Neural crest cell (in vitro differentiated cells): Measurements from ENCODE around the gene FAAH2. TPM values are rescaled to one million over a fixed set of nuclear protein-coding genes. Genes with fewer than 3 reads are reported as not detected.

Source experiments
- DNase-seq: peaks from one replicate; pipeline ENCODE4 v3.0.0; 2021; ENCODE audit warnings: low read depth, mixed read lengths, low spot score
- H3K27ac Mint-ChIP-seq: one replicate; pipeline ENCODE4 v1.8.0; 2021; ENCODE audit warnings: mild to moderate bottlenecking, mixed read lengths; ENCODE audit not compliant: unreplicated experiment
- H3K27me3 Mint-ChIP-seq: 2 replicates; pipeline ENCODE4 v1.8.0; 2021; ENCODE audit warnings: low read depth, mild to moderate bottlenecking, mixed read lengths
- H3K36me3 Mint-ChIP-seq: 2 replicates; pipeline ENCODE4 v1.8.0; 2021; ENCODE audit warnings: low read depth, mild to moderate bottlenecking, mixed read lengths
- H3K4me1 Mint-ChIP-seq: 2 replicates; pipeline ENCODE4 v1.8.0; 2021; ENCODE audit warnings: mixed read lengths
- H3K4me3 Mint-ChIP-seq: one replicate; pipeline ENCODE4 v1.8.0; 2021; ENCODE audit warnings: mild to moderate bottlenecking, mixed read lengths
- H3K9me3 Mint-ChIP-seq: 2 replicates; pipeline ENCODE4 v1.8.0; 2021; ENCODE audit warnings: mixed read lengths
- total RNA-seq: library from RNA; stranded (reverse); gene quantifications from 2 replicates; pipeline ENCODE4 v1.2.1, GENCODE V29; 2021
- TF ChIP-seq, protein P1 (sequence below): fragments of 200-600 bp; sonication (generic); conservative IDR thresholded peaks from 2 replicates; pipeline ENCODE4 v1.5.0; 2021; ENCODE audit warnings: antibody characterized with exemption, mild to moderate bottlenecking

Gene FAAH2
- total RNA-seq, 1 donor from 2014 or later: 0.63 TPM

DNA sequence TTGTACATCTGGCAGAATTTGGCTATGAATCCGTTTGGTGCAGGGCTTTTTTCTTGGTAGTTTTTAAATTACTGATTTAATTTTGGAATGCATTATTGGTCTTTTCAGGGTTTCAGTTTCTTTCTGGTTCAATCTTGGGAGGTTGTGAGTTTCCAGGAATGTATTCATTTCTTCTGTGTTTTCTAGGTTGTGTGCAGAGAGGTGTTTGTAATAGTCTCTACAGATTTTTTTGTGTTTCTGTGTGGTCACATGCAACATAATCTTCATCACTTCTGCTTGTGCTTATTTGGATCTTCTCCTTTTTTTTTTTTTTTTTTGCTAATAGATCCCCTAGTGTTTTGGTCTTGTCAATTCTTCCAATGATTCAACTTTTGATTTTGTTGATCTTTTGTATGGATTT is 77.6 kb downstream of the FAAH2 start:
- no peaks in the 10 kb centered on the region for H3K36me3 Mint-ChIP-seq
- H3K4me1 Mint-ChIP-seq: no peaks in the 10 kb centered on the region
- H3K27me3 Mint-ChIP-seq: no peaks in the 10 kb centered on the region
- no peaks in the 10 kb centered on the region for H3K9me3 Mint-ChIP-seq
- H3K4me3 Mint-ChIP-seq: no peak overlapping the region
- DNase-seq: no peak
- H3K27ac Mint-ChIP-seq: no peak overlapping the region
- TF ChIP-seq, protein P1, sequence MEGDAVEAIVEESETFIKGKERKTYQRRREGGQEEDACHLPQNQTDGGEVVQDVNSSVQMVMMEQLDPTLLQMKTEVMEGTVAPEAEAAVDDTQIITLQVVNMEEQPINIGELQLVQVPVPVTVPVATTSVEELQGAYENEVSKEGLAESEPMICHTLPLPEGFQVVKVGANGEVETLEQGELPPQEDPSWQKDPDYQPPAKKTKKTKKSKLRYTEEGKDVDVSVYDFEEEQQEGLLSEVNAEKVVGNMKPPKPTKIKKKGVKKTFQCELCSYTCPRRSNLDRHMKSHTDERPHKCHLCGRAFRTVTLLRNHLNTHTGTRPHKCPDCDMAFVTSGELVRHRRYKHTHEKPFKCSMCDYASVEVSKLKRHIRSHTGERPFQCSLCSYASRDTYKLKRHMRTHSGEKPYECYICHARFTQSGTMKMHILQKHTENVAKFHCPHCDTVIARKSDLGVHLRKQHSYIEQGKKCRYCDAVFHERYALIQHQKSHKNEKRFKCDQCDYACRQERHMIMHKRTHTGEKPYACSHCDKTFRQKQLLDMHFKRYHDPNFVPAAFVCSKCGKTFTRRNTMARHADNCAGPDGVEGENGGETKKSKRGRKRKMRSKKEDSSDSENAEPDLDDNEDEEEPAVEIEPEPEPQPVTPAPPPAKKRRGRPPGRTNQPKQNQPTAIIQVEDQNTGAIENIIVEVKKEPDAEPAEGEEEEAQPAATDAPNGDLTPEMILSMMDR: no peak

DNA sequence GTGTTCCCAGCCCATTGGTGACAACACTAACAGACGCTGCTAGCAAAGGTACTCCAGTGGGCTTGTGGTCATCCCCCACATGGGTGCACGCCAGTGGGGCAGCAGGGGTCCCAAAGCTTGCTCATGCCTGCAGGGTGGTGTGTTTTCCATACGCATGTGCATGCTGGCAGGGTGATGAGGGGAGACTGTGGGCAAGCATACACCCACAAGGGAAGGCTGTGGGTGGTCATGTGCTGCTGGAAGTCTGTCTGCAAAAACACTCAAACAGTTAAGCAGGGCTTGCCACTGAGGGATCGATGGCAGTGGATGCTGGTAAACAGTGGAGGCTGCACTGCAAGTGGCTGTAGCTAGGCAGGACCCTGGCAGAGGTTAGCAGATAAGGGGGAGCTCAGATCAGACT is 79.9 kb downstream of the FAAH2 start:
- no peak for DNase-seq
- H3K4me3 Mint-ChIP-seq: no peak overlapping the region
- H3K4me1 Mint-ChIP-seq: no peaks in the 10 kb centered on the region
- no peaks in the 10 kb centered on the region for H3K36me3 Mint-ChIP-seq
- peaks cover 3% of the 10 kb centered on the region for H3K9me3 Mint-ChIP-seq
- TF ChIP-seq, protein P1: no peak
- H3K27ac Mint-ChIP-seq: no peak overlapping the region
- H3K27me3 Mint-ChIP-seq: no peaks in the 10 kb centered on the region

DNA sequence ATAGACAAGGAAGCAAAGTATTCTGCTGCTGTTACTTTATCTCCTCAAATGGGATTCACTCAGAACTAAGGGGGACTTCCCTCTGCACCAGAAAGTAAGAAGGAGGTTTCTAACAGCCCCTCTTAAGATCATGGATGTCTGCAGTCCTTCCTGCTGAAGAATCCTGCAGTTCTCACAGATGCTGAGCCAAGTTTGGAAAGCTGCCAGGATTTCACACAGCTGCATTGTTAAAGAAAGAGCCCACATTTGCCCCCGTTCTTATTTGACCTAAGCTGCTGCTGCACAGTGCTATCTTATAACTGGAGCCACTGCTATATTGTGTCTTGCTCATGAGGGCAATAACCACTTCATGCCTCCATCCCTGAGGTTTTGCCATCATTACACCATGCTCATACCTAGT is 81.1 kb downstream of the FAAH2 start:
- Mint-ChIP-seq H3K4me1 (no peaks in the 10 kb centered on the region), H3K27ac (no peak overlapping the region), H3K36me3 (no peaks in the 10 kb centered on the region), H3K9me3 (peaks cover 3% of the 10 kb centered on the region), H3K4me3 (no peak overlapping the region), H3K27me3 (no peaks in the 10 kb centered on the region)
- no peak for DNase-seq
- TF ChIP-seq, protein P1: no peak

DNA sequence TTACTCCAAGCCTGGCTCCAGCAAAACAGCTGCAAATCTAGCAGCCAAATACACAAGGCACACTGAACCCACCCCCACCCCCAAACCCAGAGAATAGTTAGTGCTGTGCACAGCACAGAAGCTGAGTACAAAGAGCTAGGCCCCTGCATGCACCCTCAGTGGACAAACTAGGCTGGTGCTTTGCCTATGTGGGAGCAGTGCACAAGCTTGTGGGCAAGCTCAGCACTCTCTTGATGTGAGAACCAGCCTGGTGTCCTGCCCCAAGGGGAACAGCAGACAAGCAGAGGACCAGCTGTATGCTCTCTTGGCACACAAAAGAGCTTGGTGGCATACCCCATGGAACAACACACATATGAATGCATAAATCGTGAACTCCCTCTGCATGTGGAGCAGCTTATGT is 81.7 kb downstream of the FAAH2 start:
- H3K4me3 Mint-ChIP-seq: no peak overlapping the region
- no peak overlapping the region for H3K27ac Mint-ChIP-seq
- TF ChIP-seq, protein P1: no peak
- no peaks in the 10 kb centered on the region for H3K4me1 Mint-ChIP-seq
- H3K27me3 Mint-ChIP-seq: no peaks in the 10 kb centered on the region
- no peak for DNase-seq
- peaks cover 3% of the 10 kb centered on the region for H3K9me3 Mint-ChIP-seq
- no peaks in the 10 kb centered on the region for H3K36me3 Mint-ChIP-seq

DNA sequence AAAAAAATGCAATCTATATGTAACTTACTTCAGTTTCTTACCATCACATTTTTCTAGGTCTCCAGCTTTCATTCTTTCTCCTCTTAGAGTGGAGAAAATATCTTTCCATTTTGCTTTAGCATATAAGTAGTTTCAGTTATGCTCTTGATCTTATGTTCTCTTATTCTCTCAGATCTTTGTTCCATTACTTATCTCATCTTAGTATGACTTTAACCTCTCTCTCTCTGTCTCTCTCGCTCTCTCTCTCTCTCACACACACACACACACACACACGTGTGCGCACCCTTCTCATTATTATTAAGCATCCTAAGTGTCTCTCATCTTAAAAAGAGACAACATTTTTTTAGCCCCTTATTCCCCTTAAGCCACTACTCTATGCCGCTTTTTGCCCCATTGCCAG is 92.8 kb downstream of the FAAH2 start:
- peaks cover 15% of the 10 kb centered on the region for H3K9me3 Mint-ChIP-seq
- no peaks in the 10 kb centered on the region for H3K27me3 Mint-ChIP-seq
- H3K4me3 Mint-ChIP-seq: no peak overlapping the region
- TF ChIP-seq, protein P1: no peak
- no peaks in the 10 kb centered on the region for H3K4me1 Mint-ChIP-seq
- no peaks in the 10 kb centered on the region for H3K36me3 Mint-ChIP-seq
- no peak overlapping the region for H3K27ac Mint-ChIP-seq
- DNase-seq: no peak
